ENCODE results near the gene STAB2.

Gene STAB2

GRCh38 chr12:103774977-103775560 lies 188.0 kb downstream of the STAB2 start:
- Histone ChIP-seq H3K36me3 (ENCODE audit: insufficient read depth, low read depth, low read length) (peaks cover 47% of the 10 kb centered on the region), H3K4me3 (ENCODE audit: low read length) (no peak overlapping the region), H3K4me1 (ENCODE audit: insufficient read depth, low read length) (peaks cover 3% of the 10 kb centered on the region; the same call in 1 of the 2 replicates), H3K9me3 (ENCODE audit: insufficient read depth, low read depth, low read length) (no peaks in the 10 kb centered on the region), H3K27ac (ENCODE audit: low read length) (no peak overlapping the region), H3K9ac (ENCODE audit: low read depth, low read length) (no peak overlapping the region), H3K27me3 (ENCODE audit: insufficient read depth, low read length) (no peaks in the 10 kb centered on the region)

GRCh38 chr12:103778781-103779180 lies 191.7 kb downstream of the STAB2 start:
- peaks cover 3% of the 10 kb centered on the region; the same call in 1 of the 2 replicates for H3K4me1 ChIP-seq (ENCODE audit: insufficient read depth, low read length)
- no peak overlapping the region for H3K27ac ChIP-seq (ENCODE audit: low read length)
- peaks cover 69% of the 10 kb centered on the region for H3K36me3 ChIP-seq (ENCODE audit: insufficient read depth, low read depth, low read length)
- no peak overlapping the region for H3K4me3 ChIP-seq (ENCODE audit: low read length)
- no peaks in the 10 kb centered on the region for H3K27me3 ChIP-seq (ENCODE audit: insufficient read depth, low read length)
- no peaks in the 10 kb centered on the region for H3K9me3 ChIP-seq (ENCODE audit: insufficient read depth, low read depth, low read length)
- H3K9ac ChIP-seq (ENCODE audit: low read depth, low read length): no peak overlapping the region

GRCh38 chr12:103779410-103780092 lies 192.5 kb downstream of the STAB2 start:
- H3K36me3 ChIP-seq (ENCODE audit: insufficient read depth, low read depth, low read length): peaks cover 77% of the 10 kb centered on the region
- H3K9me3 ChIP-seq (ENCODE audit: insufficient read depth, low read depth, low read length): no peaks in the 10 kb centered on the region
- H3K27ac ChIP-seq (ENCODE audit: low read length): no peak overlapping the region
- no peak overlapping the region for H3K9ac ChIP-seq (ENCODE audit: low read depth, low read length)
- H3K4me1 ChIP-seq (ENCODE audit: insufficient read depth, low read length): peaks cover 3% of the 10 kb centered on the region; the same call in 1 of the 2 replicates
- no peaks in the 10 kb centered on the region for H3K27me3 ChIP-seq (ENCODE audit: insufficient read depth, low read length)
- H3K4me3 ChIP-seq (ENCODE audit: low read length): no peak overlapping the region

- Histone ChIP-seq H3K9ac (ENCODE audit: low read depth, low read length) (no peak overlapping the region), H3K4me3 (ENCODE audit: low read length) (no peak overlapping the region), H3K27ac (ENCODE audit: low read length) (no peak overlapping the region), H3K27me3 (ENCODE audit: insufficient read depth, low read length) (no peaks in the 10 kb centered on the region), H3K4me1 (ENCODE audit: insufficient read depth, low read length) (peaks cover 3% of the 10 kb centered on the region; the same call in 1 of the 2 replicates), H3K9me3 (ENCODE audit: insufficient read depth, low read depth, low read length) (no peaks in the 10 kb centered on the region), H3K36me3 (ENCODE audit: insufficient read depth, low read depth, low read length) (peaks cover 81% of the 10 kb centered on the region)
Measured at GRCh38 chr12:103780093-103780440, 193.0 kb downstream of the STAB2 start.

GRCh38 chr12:103780992-103781391 lies 193.9 kb downstream of the STAB2 start:
- Histone ChIP-seq H3K4me3 (ENCODE audit: low read length) (no peak overlapping the region), H3K27ac (ENCODE audit: low read length) (no peak overlapping the region), H3K4me1 (ENCODE audit: insufficient read depth, low read length) (peaks cover 3% of the 10 kb centered on the region; the same call in 1 of the 2 replicates), H3K9me3 (ENCODE audit: insufficient read depth, low read depth, low read length) (no peaks in the 10 kb centered on the region), H3K27me3 (ENCODE audit: insufficient read depth, low read length) (no peaks in the 10 kb centered on the region), H3K36me3 (ENCODE audit: insufficient read depth, low read depth, low read length) (peaks cover 81% of the 10 kb centered on the region), H3K9ac (ENCODE audit: low read depth, low read length) (no peak overlapping the region)

GRCh38 chr12:103782399-103782798 lies 195.3 kb downstream of the STAB2 start:
- Histone ChIP-seq H3K36me3 (ENCODE audit: insufficient read depth, low read depth, low read length) (peaks cover 70% of the 10 kb centered on the region), H3K9ac (ENCODE audit: low read depth, low read length) (no peak overlapping the region), H3K9me3 (ENCODE audit: insufficient read depth, low read depth, low read length) (no peaks in the 10 kb centered on the region), H3K4me1 (ENCODE audit: insufficient read depth, low read length) (peaks cover 3% of the 10 kb centered on the region; the same call in 1 of the 2 replicates), H3K27ac (ENCODE audit: low read length) (no peak overlapping the region), H3K4me3 (ENCODE audit: low read length) (no peak overlapping the region), H3K27me3 (ENCODE audit: insufficient read depth, low read length) (no peaks in the 10 kb centered on the region)

GRCh38 chr12:103783744-103784664 lies 196.9 kb downstream of the STAB2 start:
- Histone ChIP-seq H3K36me3 (ENCODE audit: insufficient read depth, low read depth, low read length) (peaks cover 60% of the 10 kb centered on the region; the same call in 1 of the 2 replicates), H3K4me3 (ENCODE audit: low read length) (no peak overlapping the region), H3K27me3 (ENCODE audit: insufficient read depth, low read length) (no peaks in the 10 kb centered on the region), H3K9ac (ENCODE audit: low read depth, low read length) (no peak overlapping the region), H3K27ac (ENCODE audit: low read length) (no peak overlapping the region), H3K4me1 (ENCODE audit: insufficient read depth, low read length) (peaks cover 3% of the 10 kb centered on the region; the same call in 1 of the 2 replicates), H3K9me3 (ENCODE audit: insufficient read depth, low read depth, low read length) (no peaks in the 10 kb centered on the region)

GRCh38 chr12:103785243-103786031 lies 198.4 kb downstream of the STAB2 start:
- no peaks in the 10 kb centered on the region for H3K27me3 ChIP-seq (ENCODE audit: insufficient read depth, low read length)
- no peak overlapping the region for H3K27ac ChIP-seq (ENCODE audit: low read length)
- H3K4me3 ChIP-seq (ENCODE audit: low read length): no peak overlapping the region
- H3K9me3 ChIP-seq (ENCODE audit: insufficient read depth, low read depth, low read length): no peaks in the 10 kb centered on the region
- no peak overlapping the region for H3K9ac ChIP-seq (ENCODE audit: low read depth, low read length)
- H3K36me3 ChIP-seq (ENCODE audit: insufficient read depth, low read depth, low read length): peaks cover 46% of the 10 kb centered on the region; the same call in 1 of the 2 replicates
- H3K4me1 ChIP-seq (ENCODE audit: insufficient read depth, low read length): no peaks in the 10 kb centered on the region

- Histone ChIP-seq H3K9me3 (ENCODE audit: insufficient read depth, low read depth, low read length) (no peaks in the 10 kb centered on the region), H3K27me3 (ENCODE audit: insufficient read depth, low read length) (no peaks in the 10 kb centered on the region), H3K4me1 (ENCODE audit: insufficient read depth, low read length) (no peaks in the 10 kb centered on the region), H3K36me3 (ENCODE audit: insufficient read depth, low read depth, low read length) (peaks cover 41% of the 10 kb centered on the region; the same call in 1 of the 2 replicates), H3K9ac (ENCODE audit: low read depth, low read length) (no peak overlapping the region), H3K27ac (ENCODE audit: low read length) (no peak overlapping the region), H3K4me3 (ENCODE audit: low read length) (no peak overlapping the region)
Measured at GRCh38 chr12:103786201-103786600, 199.1 kb downstream of the STAB2 start.

GRCh38 chr12:103791350-103791920 lies 204.4 kb downstream of the STAB2 start:
- Histone ChIP-seq H3K27ac (ENCODE audit: low read length) (no peak overlapping the region), H3K36me3 (ENCODE audit: insufficient read depth, low read depth, low read length) (peaks cover 36% of the 10 kb centered on the region), H3K9me3 (ENCODE audit: insufficient read depth, low read depth, low read length) (no peaks in the 10 kb centered on the region), H3K9ac (ENCODE audit: low read depth, low read length) (no peak overlapping the region), H3K4me3 (ENCODE audit: low read length) (no peak overlapping the region), H3K27me3 (ENCODE audit: insufficient read depth, low read length) (no peaks in the 10 kb centered on the region), H3K4me1 (ENCODE audit: insufficient read depth, low read length) (no peaks in the 10 kb centered on the region)

- Histone ChIP-seq H3K27me3 (ENCODE audit: insufficient read depth, low read length) (no peaks in the 10 kb centered on the region), H3K36me3 (ENCODE audit: insufficient read depth, low read depth, low read length) (peaks cover 44% of the 10 kb centered on the region), H3K4me1 (ENCODE audit: insufficient read depth, low read length) (no peaks in the 10 kb centered on the region), H3K27ac (ENCODE audit: low read length) (no peak overlapping the region), H3K9me3 (ENCODE audit: insufficient read depth, low read depth, low read length) (no peaks in the 10 kb centered on the region), H3K4me3 (ENCODE audit: low read length) (no peak overlapping the region), H3K9ac (ENCODE audit: low read depth, low read length) (no peak overlapping the region)
Measured at GRCh38 chr12:103793046-103793445, 206.0 kb downstream of the STAB2 start.
